ENCODE results near the gene FBXL13.

FBXL13 gene

DNA sequence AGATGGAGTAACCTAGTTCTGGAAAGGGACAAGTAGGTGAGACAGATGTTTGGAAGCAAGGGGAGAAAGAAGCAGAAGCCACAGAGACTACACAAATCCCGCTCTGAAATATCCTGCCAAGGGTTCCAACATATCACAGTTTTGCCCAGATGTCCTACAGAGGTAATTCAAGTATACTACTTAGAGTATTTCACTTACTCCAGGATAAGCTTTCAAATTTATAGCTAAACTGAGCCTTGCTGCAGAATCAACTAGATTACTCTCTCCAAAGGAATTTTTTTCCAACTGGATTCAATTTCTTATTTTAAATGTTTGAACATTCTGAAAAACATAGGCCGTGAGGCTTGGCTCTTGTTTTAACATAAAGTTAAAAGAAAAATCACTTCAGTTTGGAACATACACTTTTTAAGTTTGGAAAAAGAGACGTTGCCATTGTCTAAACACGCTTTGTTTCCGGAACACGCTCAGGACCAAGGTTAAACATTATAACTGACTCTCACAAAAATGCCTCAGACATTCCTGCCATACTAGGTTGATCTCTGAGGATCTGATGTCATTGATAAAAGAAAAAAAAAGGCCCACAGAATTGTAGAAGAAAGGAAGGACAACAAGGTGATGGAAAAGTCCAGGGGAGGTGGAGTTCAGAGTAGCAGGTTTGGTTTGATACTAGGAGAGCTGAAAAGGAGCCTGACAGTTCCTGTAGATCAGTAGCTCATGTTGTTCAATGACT, 251.0 kb downstream of the FBXL13 start:
- no peak overlapping the region for H3K27ac ChIP-seq

GRCh38 chr7:102821994-102822747, 252.4 kb downstream of the FBXL13 start:
- TF ChIP-seq CTCF (IDR thresholded peaks at IDR 0.05), result no peak
- Histone ChIP-seq H3K27me3 (no peaks in the 10 kb centered on the region), H3K27ac (no peak overlapping the region), H3K36me3 (peaks cover 0 to 23% (median 9%) of the 10 kb centered on the region in 3 donors), H3K9me3 (no peaks in the 10 kb centered on the region), H3K4me1 (no peaks in the 10 kb centered on the region), H3K4me3 (no peak overlapping the region)
- intact Hi-C loops (cut with DNase I; ENCODE audit: low total_unique reads), result no loop called here
- no peak for DNase-seq

More for the DNA sequence above, 251.0 kb downstream of the FBXL13 start:
- H3K9me3 ChIP-seq, result no peaks in the 10 kb centered on the region
- no peak overlapping the region for H3K4me3 ChIP-seq
- intact Hi-C loops (cut with DNase I; ENCODE audit: low total_unique reads), result no loop called here
- no peaks in the 10 kb centered on the region for H3K4me1 ChIP-seq
- peaks cover 0 to 26% (median 11%) of the 10 kb centered on the region in 3 donors for H3K36me3 ChIP-seq
- TF ChIP-seq CTCF (IDR thresholded peaks at IDR 0.05), result no peak
- no peaks in the 10 kb centered on the region for H3K27me3 ChIP-seq
- DNase-seq, result no peak

DNA sequence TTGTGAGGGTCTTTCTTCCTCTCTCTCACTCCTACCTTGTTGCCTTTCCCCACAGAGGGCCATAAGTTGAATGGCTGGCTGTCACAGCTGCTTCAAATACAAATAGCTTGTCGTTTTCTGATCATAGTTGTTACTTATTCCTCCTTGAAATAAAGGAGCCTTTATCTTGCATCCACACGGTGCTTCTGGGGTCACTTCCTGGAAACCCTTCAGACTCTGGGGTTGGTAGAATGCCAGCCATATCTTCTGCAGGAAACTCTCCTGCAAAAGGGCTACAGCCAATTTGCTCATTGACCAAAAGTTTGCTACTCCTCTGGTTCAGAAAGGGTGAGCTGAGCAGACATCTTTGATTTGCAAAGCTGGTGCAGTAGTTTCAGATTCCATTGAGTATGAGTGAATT, 255.4 kb downstream of the FBXL13 start:
- TF ChIP-seq CTCF (IDR thresholded peaks at IDR 0.05), result no peak
- H3K27me3 ChIP-seq, result no peaks in the 10 kb centered on the region
- H3K36me3 ChIP-seq, result peaks cover 0 to 18% (median 5%) of the 10 kb centered on the region in 3 donors
- intact Hi-C loops (cut with DNase I; ENCODE audit: low total_unique reads), result no loop called here
- no peaks in the 10 kb centered on the region for H3K4me1 ChIP-seq
- no peaks in the 10 kb centered on the region for H3K9me3 ChIP-seq
- no peak for DNase-seq
- H3K27ac ChIP-seq, result no peak overlapping the region
- H3K4me3 ChIP-seq, result no peak overlapping the region

DNA sequence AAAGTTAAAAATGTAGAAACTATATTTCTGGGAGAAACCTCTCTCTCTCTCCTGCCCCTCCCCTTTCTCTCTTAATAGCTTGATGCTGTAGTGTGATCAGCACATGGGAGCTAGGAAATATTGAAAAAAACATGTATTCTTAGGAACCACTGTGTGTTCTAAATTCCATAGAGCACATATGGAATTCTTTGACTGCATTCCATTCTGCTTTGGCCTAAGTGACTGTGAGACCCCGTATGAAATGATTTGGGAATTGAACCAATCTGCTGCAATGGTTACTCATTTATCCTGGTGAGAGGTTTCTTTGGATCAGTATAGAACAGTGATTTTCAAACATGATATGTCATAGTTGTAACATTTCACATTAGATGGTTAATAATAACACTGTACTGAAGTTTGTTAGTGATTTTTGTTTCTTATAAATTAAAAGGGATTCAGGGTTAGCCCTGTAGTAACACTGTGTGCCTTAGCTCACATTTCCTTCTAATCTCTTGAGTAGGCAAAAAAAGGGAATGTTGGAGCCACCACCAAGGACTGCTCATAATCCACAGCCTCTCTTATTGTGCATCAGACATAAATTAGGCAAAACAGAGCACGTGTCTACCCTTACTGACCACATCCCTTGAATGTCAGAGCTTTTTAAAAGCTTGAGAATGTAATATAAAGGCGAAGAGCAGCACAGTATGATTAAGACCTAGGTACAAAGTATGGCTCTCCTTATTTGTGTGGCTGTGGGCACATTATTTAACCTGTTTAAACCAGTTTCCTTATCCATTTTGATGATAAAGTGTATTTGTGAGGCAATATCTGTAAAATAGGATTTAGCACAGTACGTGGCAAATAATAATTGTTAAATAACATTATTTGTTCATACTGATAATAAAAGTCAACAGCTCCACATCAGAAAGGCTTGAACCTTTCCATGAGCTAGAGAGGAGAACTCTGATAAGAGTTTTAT, 256.7 kb downstream of the FBXL13 start:
- H3K27me3 ChIP-seq, result no peaks in the 10 kb centered on the region
- TF ChIP-seq CTCF (IDR thresholded peaks at IDR 0.05), result no peak
- H3K4me1 ChIP-seq, result no peaks in the 10 kb centered on the region
- H3K9me3 ChIP-seq, result no peaks in the 10 kb centered on the region
- H3K4me3 ChIP-seq, result no peak overlapping the region
- no peak for DNase-seq
- intact Hi-C loops (cut with DNase I; ENCODE audit: low total_unique reads), result no loop called here
- peaks cover 0 to 18% (median 5%) of the 10 kb centered on the region in 3 donors for H3K36me3 ChIP-seq
- no peak overlapping the region for H3K27ac ChIP-seq

DNA sequence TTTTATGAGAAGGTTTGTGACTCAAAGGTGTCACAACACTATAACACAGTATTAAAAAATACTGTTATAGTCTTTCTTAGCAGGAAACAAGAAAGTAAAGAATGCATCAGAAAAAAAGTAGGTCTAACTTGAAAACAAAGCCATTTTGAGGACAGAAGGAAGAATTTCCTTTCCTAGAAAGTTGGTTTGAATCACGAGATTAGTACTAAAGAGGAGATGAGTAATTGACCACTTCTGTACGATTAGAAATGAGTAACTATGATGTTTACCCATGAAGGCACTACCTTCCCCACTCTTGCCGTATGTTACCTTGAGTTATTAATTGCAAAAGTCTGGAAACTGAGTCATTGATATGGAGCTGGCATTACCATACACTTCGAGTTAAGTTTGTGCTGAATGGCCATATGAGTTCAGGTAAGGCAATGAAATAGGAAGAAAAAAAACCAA, 260.5 kb downstream of the FBXL13 start:
- H3K27me3 ChIP-seq, result no peaks in the 10 kb centered on the region
- DNase-seq, result no peak
- H3K27ac ChIP-seq, result no peak overlapping the region
- TF ChIP-seq CTCF (IDR thresholded peaks at IDR 0.05), result no peak
- H3K4me3 ChIP-seq, result no peak overlapping the region
- H3K4me1 ChIP-seq, result peaks cover 0 to 25% (median 7%) of the 10 kb centered on the region in 4 donors
- H3K36me3 ChIP-seq, result peaks cover 0 to 10% (median 0%) of the 10 kb centered on the region in 3 donors
- H3K9me3 ChIP-seq, result no peaks in the 10 kb centered on the region
- intact Hi-C loops (cut with DNase I; ENCODE audit: low total_unique reads), result no loop called here
